ENCODE results near the gene IL34. TPM values are rescaled to one million over a fixed set of nuclear protein-coding genes. Genes with fewer than 3 reads are reported as not detected.
A peak's percentile ranks its signal among the peaks of the same experiment; 100 is the strongest.

Gene IL34
- total RNA-seq, 2 donors from 2014 or later: 0.39 to 2.2 TPM

DNA sequence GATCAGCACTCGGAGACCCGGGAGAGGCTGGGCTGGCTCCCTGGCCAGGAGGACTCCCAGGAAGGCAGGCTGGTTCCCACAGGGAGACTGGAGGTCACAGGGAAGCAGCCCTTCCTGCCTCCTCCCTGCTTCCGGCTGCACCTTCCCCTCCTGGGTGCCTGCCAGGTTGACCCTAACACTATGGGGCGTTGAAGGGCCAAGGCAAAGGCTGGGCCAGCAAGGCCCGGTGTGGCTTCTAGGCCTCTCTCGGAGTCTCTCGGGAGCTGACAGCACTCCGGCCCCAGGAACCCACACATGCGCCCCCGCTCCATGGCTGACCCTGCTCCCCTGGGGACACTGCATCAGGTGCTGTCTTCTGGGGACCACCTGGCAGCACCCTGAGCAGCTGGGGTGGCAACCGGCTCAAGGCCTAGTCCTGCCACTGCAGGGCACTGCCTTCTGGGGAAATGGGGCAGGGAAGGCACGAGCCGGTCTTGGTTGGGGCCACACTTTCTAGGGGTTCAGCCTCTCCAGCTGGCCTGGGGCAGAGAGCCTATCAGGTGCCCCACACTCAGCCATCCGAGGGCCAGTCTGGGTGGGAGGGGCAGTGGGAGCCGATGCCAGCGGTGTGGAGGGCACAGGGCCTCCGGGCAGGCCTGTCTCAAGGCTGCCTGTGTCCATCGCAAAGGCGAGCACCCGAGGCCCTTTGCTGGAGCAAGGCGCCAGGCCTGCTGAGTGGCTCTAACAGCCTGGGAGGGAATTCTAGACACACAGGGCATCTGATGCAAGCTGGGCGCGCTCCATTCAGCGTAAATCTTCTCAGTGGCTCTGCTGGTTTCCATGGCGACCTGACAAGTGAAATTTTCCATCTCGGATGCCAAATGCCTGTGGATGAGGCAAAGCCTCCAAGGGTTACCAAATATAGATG lies 45.1 kb downstream of the IL34 start:
- no peaks in the 10 kb centered on the region for H3K9me3 ChIP-seq
- H3K4me1 ChIP-seq: peaks cover 0 to 100% of the 10 kb centered on the region in 2 donors
- no peaks in the 10 kb centered on the region for H3K27me3 ChIP-seq
- peak overlapping the region; percentile 85 to 93 for H3K27ac ChIP-seq
- peak; percentile 93 for DNase-seq (ENCODE audit: low spot score)
- TF ChIP-seq, protein P1, sequence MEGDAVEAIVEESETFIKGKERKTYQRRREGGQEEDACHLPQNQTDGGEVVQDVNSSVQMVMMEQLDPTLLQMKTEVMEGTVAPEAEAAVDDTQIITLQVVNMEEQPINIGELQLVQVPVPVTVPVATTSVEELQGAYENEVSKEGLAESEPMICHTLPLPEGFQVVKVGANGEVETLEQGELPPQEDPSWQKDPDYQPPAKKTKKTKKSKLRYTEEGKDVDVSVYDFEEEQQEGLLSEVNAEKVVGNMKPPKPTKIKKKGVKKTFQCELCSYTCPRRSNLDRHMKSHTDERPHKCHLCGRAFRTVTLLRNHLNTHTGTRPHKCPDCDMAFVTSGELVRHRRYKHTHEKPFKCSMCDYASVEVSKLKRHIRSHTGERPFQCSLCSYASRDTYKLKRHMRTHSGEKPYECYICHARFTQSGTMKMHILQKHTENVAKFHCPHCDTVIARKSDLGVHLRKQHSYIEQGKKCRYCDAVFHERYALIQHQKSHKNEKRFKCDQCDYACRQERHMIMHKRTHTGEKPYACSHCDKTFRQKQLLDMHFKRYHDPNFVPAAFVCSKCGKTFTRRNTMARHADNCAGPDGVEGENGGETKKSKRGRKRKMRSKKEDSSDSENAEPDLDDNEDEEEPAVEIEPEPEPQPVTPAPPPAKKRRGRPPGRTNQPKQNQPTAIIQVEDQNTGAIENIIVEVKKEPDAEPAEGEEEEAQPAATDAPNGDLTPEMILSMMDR (IDR thresholded peaks at IDR 0.05): no peak
- H3K4me3 ChIP-seq: no peak overlapping the region
- H3K36me3 ChIP-seq: no peaks in the 10 kb centered on the region

DNA sequence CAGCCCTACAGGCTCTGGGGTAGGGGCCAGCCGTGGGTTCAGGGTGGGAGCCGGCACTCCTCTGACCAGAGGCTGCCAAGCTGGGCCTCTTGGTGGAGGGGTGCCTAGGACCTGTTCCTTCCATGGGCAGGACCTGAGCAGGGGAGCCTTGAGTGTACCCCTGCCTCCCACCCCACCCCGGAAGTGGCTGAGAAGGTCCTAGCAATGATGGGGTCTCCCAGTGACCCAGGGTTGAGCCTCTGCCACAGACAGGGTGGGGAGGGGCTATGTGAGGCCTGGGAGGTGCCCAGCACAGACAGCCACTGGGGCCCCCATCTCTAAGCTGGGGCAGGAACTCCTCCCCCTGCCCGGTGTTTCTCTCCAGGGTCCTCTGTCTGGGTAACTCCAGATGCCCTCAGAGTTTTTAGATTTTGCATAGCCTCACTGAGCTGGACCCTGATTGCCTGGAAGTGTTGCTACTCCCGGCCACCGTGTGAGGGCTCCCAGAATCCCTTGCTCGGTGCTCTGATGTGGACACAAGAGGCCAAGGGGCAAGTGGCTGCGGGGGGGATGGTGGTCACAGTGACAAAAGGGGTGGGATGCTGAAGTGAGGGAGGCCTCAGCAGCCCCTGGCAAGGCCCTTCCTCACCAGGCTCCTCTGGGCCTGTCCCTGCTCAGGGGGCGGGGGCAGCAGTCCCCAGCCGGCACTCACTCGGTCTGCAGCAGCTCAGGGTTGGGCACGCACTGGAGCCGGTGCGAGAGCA lies 45.9 kb downstream of the IL34 start:
- TF ChIP-seq, protein P1 (IDR thresholded peaks at IDR 0.05): no peak
- H3K9me3 ChIP-seq: no peaks in the 10 kb centered on the region
- H3K27ac ChIP-seq: peak overlapping the region; percentile 85 to 93
- peaks cover 0 to 100% of the 10 kb centered on the region in 2 donors for H3K4me1 ChIP-seq
- no peaks in the 10 kb centered on the region for H3K36me3 ChIP-seq
- H3K4me3 ChIP-seq: no peak overlapping the region
- no peaks in the 10 kb centered on the region for H3K27me3 ChIP-seq
- DNase-seq (ENCODE audit: low spot score): no peak

DNA sequence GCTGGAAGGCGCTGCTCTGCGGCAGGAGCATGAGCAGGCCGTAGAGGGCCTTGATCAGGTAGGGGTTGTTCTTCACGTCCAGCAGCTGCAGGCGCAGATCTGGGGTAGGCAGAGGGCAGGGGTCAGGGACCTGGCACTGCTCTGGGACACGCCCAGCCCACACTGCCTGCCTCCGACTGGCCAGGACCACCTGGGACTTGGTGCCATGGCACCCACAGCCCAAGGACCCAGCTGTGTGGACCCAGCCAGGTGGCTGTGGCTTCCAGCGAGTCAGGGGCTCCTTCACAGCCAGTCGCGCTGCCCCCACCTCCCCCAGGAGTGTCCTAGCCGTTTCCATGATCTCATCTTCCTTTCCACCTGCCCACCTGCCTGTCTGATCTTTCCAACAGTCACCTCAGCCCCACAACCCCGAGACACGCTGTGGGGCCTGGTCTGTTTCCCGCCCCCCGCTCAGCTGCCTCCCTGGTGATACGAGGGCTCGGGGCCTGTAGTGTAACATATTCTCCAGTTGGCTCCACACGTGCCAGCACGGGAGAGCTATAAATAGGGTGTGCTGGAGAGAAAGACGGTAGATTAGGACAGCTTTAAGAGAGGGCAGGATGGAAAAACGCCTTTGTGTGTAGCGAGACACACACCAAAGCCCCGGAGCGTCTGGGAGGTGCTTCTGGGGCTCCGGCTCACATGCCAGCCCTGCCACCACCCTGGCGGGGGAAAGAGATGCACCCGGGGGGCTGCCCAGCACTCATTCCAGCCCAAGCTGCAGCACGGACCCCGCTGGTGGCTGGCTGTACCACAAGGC lies 46.7 kb downstream of the IL34 start:
- peaks cover 0 to 100% of the 10 kb centered on the region in 2 donors for H3K4me1 ChIP-seq
- H3K36me3 ChIP-seq: no peaks in the 10 kb centered on the region
- TF ChIP-seq, protein P1 (IDR thresholded peaks at IDR 0.05): no peak
- DNase-seq (ENCODE audit: low spot score): no peak
- no peaks in the 10 kb centered on the region for H3K27me3 ChIP-seq
- H3K9me3 ChIP-seq: no peaks in the 10 kb centered on the region
- H3K4me3 ChIP-seq: no peak overlapping the region
- H3K27ac ChIP-seq: peak overlapping the region; percentile 85 to 93

DNA sequence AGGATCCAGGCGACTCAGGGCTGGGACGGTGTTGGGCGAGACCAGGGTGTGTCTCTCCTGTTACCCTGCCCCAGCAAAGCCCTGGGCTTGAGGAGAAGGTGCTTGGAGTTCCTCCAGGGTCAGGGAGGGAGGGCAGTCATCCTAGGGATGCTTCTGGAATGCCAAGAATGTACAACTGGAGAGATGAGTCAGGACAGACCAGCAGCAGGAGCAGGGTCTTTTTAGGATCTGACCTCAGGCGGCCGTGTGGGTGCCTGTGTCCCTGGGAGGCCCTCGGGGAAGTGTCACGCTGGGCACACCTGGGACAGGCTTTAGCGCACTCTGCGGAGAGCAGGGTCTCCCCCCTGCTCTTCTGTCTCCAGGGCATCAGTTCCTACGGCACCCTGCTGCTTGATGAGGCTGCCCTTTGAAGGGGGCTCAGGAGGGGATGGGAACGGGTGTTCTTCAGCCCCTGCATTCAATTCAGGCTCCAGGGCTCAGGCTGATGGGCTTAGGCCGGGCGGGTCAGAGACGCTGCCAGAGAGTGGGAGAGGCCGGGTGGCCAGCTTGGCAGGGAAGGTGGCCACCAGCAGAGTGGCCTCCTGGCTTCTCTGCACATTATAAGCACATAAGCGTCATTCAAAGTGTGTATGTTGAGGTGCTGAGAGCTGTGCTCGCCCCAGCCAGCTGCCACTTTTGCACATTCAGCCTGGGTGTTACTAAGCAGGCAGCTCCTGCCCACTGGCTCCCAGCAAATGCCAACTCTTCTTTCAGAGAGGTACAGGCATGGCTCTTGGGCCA lies 47.9 kb downstream of the IL34 start:
- no peaks in the 10 kb centered on the region for H3K9me3 ChIP-seq
- H3K4me3 ChIP-seq: no peak overlapping the region
- TF ChIP-seq, protein P1 (IDR thresholded peaks at IDR 0.05): no peak
- H3K36me3 ChIP-seq: no peaks in the 10 kb centered on the region
- DNase-seq (ENCODE audit: low spot score): no peak
- H3K27me3 ChIP-seq: no peaks in the 10 kb centered on the region
- H3K27ac ChIP-seq: peak overlapping the region; percentile 85 to 93
- peaks cover 0 to 100% of the 10 kb centered on the region in 2 donors for H3K4me1 ChIP-seq

DNA sequence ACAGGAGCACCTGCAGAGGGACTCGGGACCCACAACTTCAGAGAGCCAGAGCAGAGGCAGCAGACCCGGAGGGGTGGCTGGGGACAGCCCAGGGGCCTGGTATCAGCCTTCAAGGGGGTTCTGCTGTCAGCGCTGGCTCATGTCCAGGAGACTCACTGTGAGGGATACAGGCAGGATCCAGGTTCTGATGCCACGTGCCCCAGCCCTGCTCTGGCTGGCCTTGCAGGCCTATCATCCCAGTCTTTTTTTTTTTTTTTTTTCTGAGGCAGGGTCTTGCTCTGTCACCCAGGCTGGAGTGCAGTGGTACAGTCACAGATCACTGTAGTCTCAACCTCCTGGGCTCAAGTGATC lies 48.5 kb downstream of the IL34 start:
- Histone ChIP-seq H3K27ac (peak overlapping the region; percentile 85 to 93), H3K27me3 (no peaks in the 10 kb centered on the region), H3K36me3 (no peaks in the 10 kb centered on the region), H3K9me3 (no peaks in the 10 kb centered on the region), H3K4me1 (peaks cover 0 to 100% of the 10 kb centered on the region in 2 donors), H3K4me3 (no peak overlapping the region)
- TF ChIP-seq, protein P1 (IDR thresholded peaks at IDR 0.05): no peak
- DNase-seq (ENCODE audit: low spot score): no peak
